WTC11 (cell line): Measurements from ENCODE around the gene GAST. TPM values are rescaled to one million over a fixed set of nuclear protein-coding genes. Genes with fewer than 3 reads are reported as not detected.

Experiments
- ATAC-seq: fragments of 200-7000 bp; cut with Tn5 transposase; 2 replicates; pipeline ENCODE4 v1.10.0; 2021; ENCODE audit warnings: mild to moderate bottlenecking, moderate library complexity
- CTCF ChIA-PET: fragments of 300-600 bp; sonication (Branson Sonifier 250); formaldehyde crosslinking; loops from one replicate; lab custom pipeline; 2021; ENCODE audit warnings: antibody characterized with exemption; lab: Charles Lee
- POLR2A ChIA-PET: fragments of 350-600 bp; sonication (Branson Sonifier 250); formaldehyde crosslinking; loops from one replicate; lab custom pipeline; 2021; ENCODE audit warnings: antibody characterized with exemption; lab: Charles Lee
- DNase-seq: peaks from one replicate; pipeline ENCODE4 v3.0.0; 2021; ENCODE audit warnings: low spot score
- H3K27ac Mint-ChIP-seq: 2 replicates; pipeline ENCODE4 v1.8.0; 2021; ENCODE audit warnings: mixed read lengths
- H3K27me3 Mint-ChIP-seq: 2 replicates; pipeline ENCODE4 v1.8.0; 2021; ENCODE audit warnings: low read depth, mild to moderate bottlenecking, moderate library complexity, mixed read lengths
- H3K36me3 Mint-ChIP-seq: 2 replicates; pipeline ENCODE4 v1.8.0; 2021; ENCODE audit warnings: mixed read lengths
- H3K4me1 Mint-ChIP-seq: 2 replicates; pipeline ENCODE4 v1.8.0; 2022; ENCODE audit warnings: mixed read lengths
- H3K4me3 Mint-ChIP-seq: 2 replicates; pipeline ENCODE4 v1.8.0; 2021; ENCODE audit warnings: mild to moderate bottlenecking, moderate library complexity, mixed read lengths
- H3K9me3 Mint-ChIP-seq: 2 replicates; pipeline ENCODE4 v1.8.0; 2021; ENCODE audit warnings: mixed read lengths
- AR ChIP-seq: fragments of 250-450 bp; sonication (Bioruptor Pico); IDR thresholded peaks from 2 replicates; pipeline ENCODE4 v1.9.0; 2021; ENCODE audit warnings: mild to moderate bottlenecking
- ATF3 ChIP-seq: sonication (generic); formaldehyde crosslinking; conservative IDR thresholded peaks from 2 replicates; pipeline ENCODE4 v1.8.1; 2022; ENCODE audit warnings: mild to moderate bottlenecking, missing genetic modification reagents
- CTCF ChIP-seq: fragments of 200-600 bp; IDR thresholded peaks from 2 replicates; pipeline ENCODE4 v1.8.0; 2022; ENCODE audit warnings: antibody characterized with exemption
- ERG ChIP-seq: fragments of 250-450 bp; sonication (Bioruptor Pico); IDR thresholded peaks from 2 replicates; pipeline ENCODE4 v1.8.0; 2021; ENCODE audit warnings: mild to moderate bottlenecking
- FOXP1 ChIP-seq: sonication (generic); formaldehyde crosslinking; IDR thresholded peaks from 2 replicates; pipeline ENCODE4 v1.8.0; 2022; ENCODE audit warnings: missing genetic modification reagents, mild to moderate bottlenecking, moderate library complexity, borderline replicate concordance
- GRHL2 ChIP-seq: fragments of 250-450 bp; sonication (Bioruptor Pico); IDR thresholded peaks from 2 replicates; pipeline ENCODE4 v1.8.0; 2022; ENCODE audit warnings: mild to moderate bottlenecking, moderate library complexity; ENCODE audit not compliant: insufficient replicate concordance, severe bottlenecking
- GTF2I ChIP-seq: fragments of 250-450 bp; sonication (Bioruptor Pico); conservative IDR thresholded peaks from 2 replicates; pipeline ENCODE4 v1.4.0; 2021; ENCODE audit warnings: mild to moderate bottlenecking
- HMGA2 ChIP-seq: fragments of 250-450 bp; sonication (Bioruptor Pico); IDR thresholded peaks from 2 replicates; pipeline ENCODE4 v1.4.0; 2021; ENCODE audit warnings: mild to moderate bottlenecking, moderate library complexity
- JUN ChIP-seq: sonication (generic); formaldehyde crosslinking; IDR thresholded peaks from 2 replicates; pipeline ENCODE4 v1.8.0; 2023; ENCODE audit warnings: mild to moderate bottlenecking, missing genetic modification reagents
- KAT7 ChIP-seq: sonication (generic); formaldehyde crosslinking; IDR thresholded peaks from 2 replicates; pipeline ENCODE4 v1.8.1; 2023; ENCODE audit warnings: missing genetic modification reagents, mild to moderate bottlenecking, borderline replicate concordance
- MAX ChIP-seq: sonication (generic); formaldehyde crosslinking; IDR thresholded peaks from 2 replicates; pipeline ENCODE4 v1.8.0; 2022; ENCODE audit warnings: mild to moderate bottlenecking, missing genetic modification reagents
- MXD4 ChIP-seq: fragments of 250-450 bp; sonication (Bioruptor Pico); IDR thresholded peaks from 2 replicates; pipeline ENCODE4 v1.8.0; 2021; ENCODE audit warnings: mild to moderate bottlenecking, moderate library complexity, borderline replicate concordance
- NFYB ChIP-seq: sonication (generic); formaldehyde crosslinking; conservative IDR thresholded peaks from 2 replicates; pipeline ENCODE4 v1.8.0; 2022; ENCODE audit warnings: low read depth, missing genetic modification reagents
- NR2C2 ChIP-seq: sonication (generic); formaldehyde crosslinking; IDR thresholded peaks from 2 replicates; pipeline ENCODE4 v1.8.0; 2022; ENCODE audit warnings: mild to moderate bottlenecking, missing genetic modification reagents
- PRDM15 ChIP-seq: sonication (generic); formaldehyde crosslinking; IDR thresholded peaks from 2 replicates; pipeline ENCODE4 v1.8.0; 2022; ENCODE audit warnings: missing genetic modification reagents
- PREB ChIP-seq: sonication (generic); formaldehyde crosslinking; IDR thresholded peaks from 2 replicates; pipeline ENCODE4 v1.8.1; 2022; ENCODE audit warnings: mild to moderate bottlenecking, missing genetic modification reagents, moderate library complexity, borderline replicate concordance
- SMAD4 ChIP-seq: sonication (generic); formaldehyde crosslinking; IDR thresholded peaks from 2 replicates; pipeline ENCODE4 v1.8.0; 2022; ENCODE audit warnings: mild to moderate bottlenecking, missing genetic modification reagents
- TCF7 ChIP-seq: sonication (generic); formaldehyde crosslinking; IDR thresholded peaks from 2 replicates; pipeline ENCODE4 v1.8.0; 2022; ENCODE audit warnings: mild to moderate bottlenecking, low read depth, missing genetic modification reagents, moderate library complexity
- TEAD1 ChIP-seq: sonication (generic); formaldehyde crosslinking; IDR thresholded peaks from 2 replicates; pipeline ENCODE4 v1.8.0; 2022; ENCODE audit warnings: mild to moderate bottlenecking, missing genetic modification reagents
- ZNF121 ChIP-seq: sonication (generic); formaldehyde crosslinking; IDR thresholded peaks from 2 replicates; pipeline ENCODE4 v1.8.0; 2023; ENCODE audit warnings: missing genetic modification reagents
- total RNA-seq: library from RNA; stranded (reverse); gene quantifications from 3 replicates; pipeline ENCODE4 v1.2.3, GENCODE V29; 2021

GAST gene
- total RNA-seq, 1 experiment from 2014 or later = not detected

- Mint-ChIP-seq H3K9me3 (peaks cover 7% of the 10 kb centered on the region), H3K27ac (no peak overlapping the region), H3K4me1 (peaks cover 15% of the 10 kb centered on the region), H3K4me3 (no peak overlapping the region), H3K27me3 (peaks cover 100% of the 10 kb centered on the region), H3K36me3 (no peaks in the 10 kb centered on the region)
- no peak for DNase-seq
- CTCF ChIA-PET = interaction anchor here (0.6 to 7.2 kb wide), 3 partner anchors 15 to 1211 kb away, joined by 3 to 75 read pairs (median 5); no protein-coding TSS in a partner anchor
- TF ChIP-seq NR2C2 (no peak), GTF2I (no peak), ERG (CRISPR knock-in tag) (no peak), AR (no peak), GRHL2 (CRISPR knock-in tag) (no peak), HMGA2 (CRISPR knock-in tag) (no peak), PREB (CRISPR knock-in tag) (no peak), PRDM15 (CRISPR knock-in tag) (no peak), MXD4 (CRISPR knock-in tag) (no peak), JUN (CRISPR knock-in tag) (no peak), ZNF121 (CRISPR knock-in tag) (no peak), KAT7 (CRISPR knock-in tag) (no peak), MAX (CRISPR knock-in tag) (no peak), ATF3 (CRISPR knock-in tag) (no peak), CTCF (no peak), FOXP1 (CRISPR knock-in tag) (no peak), NFYB (no peak), TEAD1 (no peak), TCF7 (CRISPR knock-in tag) (no peak), SMAD4 (CRISPR knock-in tag) (no peak)
- no peak for ATAC-seq
- POLR2A ChIA-PET = no interaction called here
Observed at GRCh38 chr17:41710472-41711090, 1.6 kb upstream of the GAST start.
